Neutrophil (primary cell): ENCODE data around the gene CIAO3.

Experiments used
- H3K27ac ChIP-seq: fragments of 200-600 bp; sonication (generic); 2 replicates; pipeline ENCODE4 v1.5.1; 2016; ENCODE audit warnings: mild to moderate bottlenecking, moderate library complexity
- H3K27me3 ChIP-seq: fragments of 200-600 bp; sonication (generic); 2 replicates; pipeline ENCODE4 v1.6.0; 2016; ENCODE audit warnings: mild to moderate bottlenecking
- H3K36me3 ChIP-seq: fragments of 200-600 bp; sonication (generic); 2 replicates; pipeline ENCODE4 v1.5.1; 2017
- H3K4me1 ChIP-seq, 2 experiments: fragments of 200-600 bp in 1 of 2; sonication (generic) in 1 of 2; 1 replicate in 1 of 2; 2 replicates in 1 of 2; pipeline versions ENCODE4 v1.5.1 to v1.6.1; 2013 to 2016; ENCODE audit warnings: low read depth in 1 of 2, low read length in 1 of 2, mild to moderate bottlenecking in 1 of 2, moderate library complexity in 1 of 2; ENCODE audit not compliant: control insufficient read depth in 1 of 2, insufficient read depth in 1 of 2
- H3K4me3 ChIP-seq, 2 experiments: fragments of 200-600 bp in 1 of 2; sonication (generic) in 1 of 2; 1 replicate in 1 of 2; 2 replicates in 1 of 2; pipeline ENCODE4 v1.5.1; 2013 to 2016; ENCODE audit warnings: low read depth in 1 of 2, low read length in 1 of 2, mild to moderate bottlenecking in 1 of 2, moderate library complexity in 1 of 2
- H3K9me3 ChIP-seq: fragments of 200-600 bp; sonication (generic); 2 replicates; pipeline ENCODE4 v1.5.1; 2016
- TF ChIP-seq, protein P1 (sequence below): fragments of 200-600 bp; sonication (generic); IDR thresholded peaks from 2 replicates; pipeline ENCODE4 v1.5.1; 2016; ENCODE audit warnings: antibody characterized with exemption

Gene CIAO3

DNA sequence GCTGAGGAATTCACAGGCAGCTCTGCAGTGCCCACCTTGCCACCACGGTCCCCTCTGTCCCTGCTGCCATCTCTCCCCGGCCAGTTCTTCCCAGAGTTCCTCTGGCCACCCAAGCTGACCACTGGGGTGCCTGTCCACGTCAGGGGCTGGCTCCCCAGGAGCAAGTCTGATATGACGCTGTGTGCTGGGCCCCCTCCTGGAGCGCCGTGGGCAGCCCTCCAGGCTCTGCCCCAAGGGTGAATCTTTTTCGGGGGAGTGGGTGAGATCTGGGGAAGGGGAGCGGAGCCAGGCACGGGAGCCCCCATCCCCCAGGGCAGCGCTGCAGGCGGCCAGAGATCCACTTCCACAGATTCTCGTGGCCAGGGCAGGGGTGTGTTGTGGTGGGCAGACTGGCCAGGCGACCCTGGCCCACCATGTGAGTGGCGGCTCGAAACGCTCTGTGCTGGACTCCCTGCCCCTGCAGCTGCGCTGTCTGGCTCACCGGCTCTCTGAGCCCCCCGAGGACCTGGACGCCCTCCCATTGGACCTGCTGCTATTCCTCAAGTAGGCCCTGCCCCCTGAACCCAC is 23.5 kb upstream of the CIAO3 start:
- no peaks in the 10 kb centered on the region for H3K9me3 ChIP-seq
- H3K4me3 ChIP-seq: no peak overlapping the region
- no peaks in the 10 kb centered on the region for H3K4me1 ChIP-seq
- TF ChIP-seq, protein P1, sequence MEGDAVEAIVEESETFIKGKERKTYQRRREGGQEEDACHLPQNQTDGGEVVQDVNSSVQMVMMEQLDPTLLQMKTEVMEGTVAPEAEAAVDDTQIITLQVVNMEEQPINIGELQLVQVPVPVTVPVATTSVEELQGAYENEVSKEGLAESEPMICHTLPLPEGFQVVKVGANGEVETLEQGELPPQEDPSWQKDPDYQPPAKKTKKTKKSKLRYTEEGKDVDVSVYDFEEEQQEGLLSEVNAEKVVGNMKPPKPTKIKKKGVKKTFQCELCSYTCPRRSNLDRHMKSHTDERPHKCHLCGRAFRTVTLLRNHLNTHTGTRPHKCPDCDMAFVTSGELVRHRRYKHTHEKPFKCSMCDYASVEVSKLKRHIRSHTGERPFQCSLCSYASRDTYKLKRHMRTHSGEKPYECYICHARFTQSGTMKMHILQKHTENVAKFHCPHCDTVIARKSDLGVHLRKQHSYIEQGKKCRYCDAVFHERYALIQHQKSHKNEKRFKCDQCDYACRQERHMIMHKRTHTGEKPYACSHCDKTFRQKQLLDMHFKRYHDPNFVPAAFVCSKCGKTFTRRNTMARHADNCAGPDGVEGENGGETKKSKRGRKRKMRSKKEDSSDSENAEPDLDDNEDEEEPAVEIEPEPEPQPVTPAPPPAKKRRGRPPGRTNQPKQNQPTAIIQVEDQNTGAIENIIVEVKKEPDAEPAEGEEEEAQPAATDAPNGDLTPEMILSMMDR: no peak
- H3K36me3 ChIP-seq: no peaks in the 10 kb centered on the region
- H3K27me3 ChIP-seq: peaks cover 9% of the 10 kb centered on the region
- H3K27ac ChIP-seq: no peak overlapping the region

DNA sequence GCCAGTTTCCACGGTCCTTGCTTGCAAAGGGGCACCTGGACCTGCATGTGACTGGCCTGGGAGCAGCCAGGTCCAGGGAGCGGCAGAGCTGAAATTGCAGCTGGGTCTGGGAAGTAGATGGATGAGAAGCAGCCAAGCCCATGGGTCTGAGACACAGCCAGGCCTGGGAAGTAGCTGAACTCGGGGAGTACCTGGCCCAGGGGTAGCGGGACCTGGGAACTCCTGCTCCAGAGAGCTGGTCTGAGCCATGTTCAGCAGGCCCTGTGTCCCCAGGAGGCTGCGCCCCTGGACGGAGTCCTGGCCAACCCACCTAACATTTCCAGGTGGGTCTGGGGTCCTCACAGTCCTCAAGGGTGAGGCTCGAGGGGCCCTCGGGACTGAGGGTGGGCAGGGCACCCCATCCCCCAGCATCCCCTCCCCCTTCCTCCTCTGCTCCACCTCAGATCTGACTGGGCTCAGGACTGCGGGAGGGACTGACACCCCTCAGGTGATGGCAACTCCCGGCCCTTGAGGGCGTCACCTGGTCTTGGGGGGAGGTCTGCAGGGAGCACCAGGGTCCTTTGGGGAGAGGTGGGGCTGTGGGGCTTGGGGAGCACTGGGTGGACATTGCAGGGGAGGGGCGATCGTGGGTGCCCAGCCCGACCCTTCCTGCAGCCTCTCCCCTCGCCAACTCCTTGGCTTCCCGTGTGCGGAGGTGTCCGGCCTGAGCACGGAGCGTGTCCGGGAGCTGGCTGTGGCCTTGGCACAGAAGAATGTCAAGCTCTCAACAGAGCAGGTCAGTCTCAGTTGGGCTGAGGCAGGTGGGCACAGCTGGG is 22.8 kb upstream of the CIAO3 start:
- no peak overlapping the region for H3K27ac ChIP-seq
- H3K36me3 ChIP-seq: no peaks in the 10 kb centered on the region
- H3K4me3 ChIP-seq: no peak overlapping the region
- peaks cover 5% of the 10 kb centered on the region for H3K27me3 ChIP-seq
- TF ChIP-seq, protein P1: no peak
- H3K9me3 ChIP-seq: no peaks in the 10 kb centered on the region
- H3K4me1 ChIP-seq: no peaks in the 10 kb centered on the region

DNA sequence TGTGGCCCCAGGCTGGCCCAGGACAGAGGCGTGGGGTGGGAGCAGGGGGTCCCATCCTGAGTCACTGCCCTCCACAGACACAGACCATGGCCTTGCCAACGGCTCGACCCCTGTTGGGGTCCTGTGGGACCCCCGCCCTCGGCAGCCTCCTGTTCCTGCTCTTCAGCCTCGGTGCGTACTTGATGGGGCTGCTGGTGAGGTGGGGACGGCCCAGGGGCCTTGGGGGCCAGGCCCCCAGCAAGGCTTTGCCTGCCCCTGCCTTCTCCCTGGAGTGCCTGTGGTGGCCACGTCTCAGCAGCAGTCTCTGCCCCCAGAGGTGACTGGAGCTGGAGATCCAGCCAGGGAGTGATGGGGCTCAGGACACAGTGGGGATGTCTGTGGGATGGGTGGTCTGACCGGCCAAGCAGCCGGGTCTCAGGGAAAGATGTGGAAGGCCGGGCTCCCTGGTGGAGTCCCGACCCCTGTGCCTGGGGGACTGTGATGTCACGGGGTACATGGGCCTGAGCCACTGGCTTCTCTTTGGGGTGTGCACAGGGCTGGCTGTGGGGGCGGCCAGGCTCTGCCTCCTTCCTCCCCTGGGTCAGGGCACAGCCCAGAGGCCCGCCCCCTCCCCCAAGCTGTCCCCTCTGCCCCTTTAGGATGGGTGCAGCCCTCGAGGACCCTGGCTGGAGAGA is 21.9 kb upstream of the CIAO3 start:
- Histone ChIP-seq H3K4me1 (no peaks in the 10 kb centered on the region), H3K36me3 (no peaks in the 10 kb centered on the region), H3K27ac (no peak overlapping the region), H3K9me3 (no peaks in the 10 kb centered on the region), H3K4me3 (no peak overlapping the region), H3K27me3 (no peaks in the 10 kb centered on the region)
- TF ChIP-seq, protein P1: no peak

DNA sequence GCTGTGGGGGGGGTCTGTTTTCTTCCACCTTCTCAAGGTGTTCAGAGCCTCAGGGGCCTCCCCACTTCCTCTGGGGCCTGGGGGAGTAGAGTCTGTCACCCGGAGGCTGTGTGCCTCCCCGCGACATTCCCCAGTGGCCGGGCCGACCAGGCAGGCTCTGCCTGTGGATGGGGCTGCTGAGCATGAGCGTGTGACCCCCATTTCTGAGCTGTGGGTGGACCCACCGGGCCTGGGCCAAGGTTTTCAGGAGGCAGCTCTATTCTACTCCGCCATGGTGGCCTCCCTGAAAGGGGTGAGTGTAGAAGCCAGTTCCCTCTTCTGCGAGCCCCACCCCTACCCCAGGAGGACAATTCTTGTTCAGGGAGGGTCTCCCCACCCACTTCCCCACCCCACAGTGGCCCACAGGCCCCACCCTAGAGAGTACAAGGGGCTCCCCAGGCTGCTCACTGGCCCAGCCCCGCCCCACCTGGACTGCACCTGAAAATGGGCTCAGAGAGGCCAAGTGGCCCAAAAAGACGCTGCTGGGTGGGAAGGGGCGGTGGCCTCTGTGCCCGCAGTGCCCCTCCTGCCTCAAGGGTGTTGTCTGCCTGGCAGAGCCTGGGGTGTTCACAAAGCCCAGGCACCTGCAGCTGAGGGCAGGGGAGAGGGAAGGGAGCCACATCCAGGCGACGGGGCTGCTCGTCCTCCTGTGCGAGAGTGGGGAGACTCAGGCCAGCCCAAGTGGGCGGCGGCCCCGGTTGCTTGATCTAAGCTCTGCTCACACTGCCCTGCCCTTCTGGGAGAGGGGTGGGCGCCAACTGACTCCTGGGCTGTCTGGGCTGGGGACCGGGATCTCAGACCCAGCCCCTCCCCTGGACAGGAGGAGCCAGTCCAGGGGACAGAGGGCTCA is 21.1 kb upstream of the CIAO3 start:
- H3K4me3 ChIP-seq: no peak overlapping the region
- H3K27me3 ChIP-seq: no peaks in the 10 kb centered on the region
- H3K9me3 ChIP-seq: no peaks in the 10 kb centered on the region
- H3K36me3 ChIP-seq: no peaks in the 10 kb centered on the region
- H3K4me1 ChIP-seq: peaks cover 0 to 3% of the 10 kb centered on the region in 2 experiments
- H3K27ac ChIP-seq: no peak overlapping the region
- TF ChIP-seq, protein P1: no peak
